HG02852 (cell line): ENCODE measurements around the gene CDC42BPG.
A peak's percentile ranks its signal among the peaks of the same experiment; 100 is the strongest.

Experiments
- ATAC-seq: cut with Tn5 transposase; IDR thresholded peaks from one replicate; pipeline ENCODE4 v1.9.1; 2021; ENCODE audit warnings: mild to moderate bottlenecking, moderate library complexity; ENCODE audit not compliant: unreplicated experiment

The CDC42BPG gene

GRCh38 chr11:64867748-64868462 is 23.5 kb upstream of the CDC42BPG start:
- ATAC-seq = no peak

GRCh38 chr11:64866173-64866491 is 21.7 kb upstream of the CDC42BPG start:
- ATAC-seq = no peak

GRCh38 chr11:64865286-64866172 is 21.1 kb upstream of the CDC42BPG start:
- no peak for ATAC-seq

- ATAC-seq = no peak
Measured at GRCh38 chr11:64864473-64865285, 20.2 kb upstream of the CDC42BPG start.

- ATAC-seq = no peak
Measured at GRCh38 chr11:64864135-64864472, 19.7 kb upstream of the CDC42BPG start.

- ATAC-seq = no peak
Measured at GRCh38 chr11:64863391-64864060, 19.1 kb upstream of the CDC42BPG start.

- ATAC-seq = no peak
Measured at GRCh38 chr11:64862987-64863390, 18.5 kb upstream of the CDC42BPG start.

GRCh38 chr11:64861227-64861975 is 16.9 kb upstream of the CDC42BPG start:
- ATAC-seq = no peak

GRCh38 chr11:64859542-64860414 is 15.3 kb upstream of the CDC42BPG start:
- ATAC-seq = peak; percentile 78

GRCh38 chr11:64858467-64859263 is 14.2 kb upstream of the CDC42BPG start:
- ATAC-seq = peak; percentile 14

- no peak for ATAC-seq
Measured at GRCh38 chr11:64857485-64857884, 13.0 kb upstream of the CDC42BPG start.

GRCh38 chr11:64856382-64857227 is 12.2 kb upstream of the CDC42BPG start:
- no peak for ATAC-seq

GRCh38 chr11:64855596-64856304 is 11.3 kb upstream of the CDC42BPG start:
- no peak for ATAC-seq

- ATAC-seq = no peak
Measured at GRCh38 chr11:64854534-64855502, 10.4 kb upstream of the CDC42BPG start.

- no peak for ATAC-seq
Measured at GRCh38 chr11:64854157-64854533, 9.7 kb upstream of the CDC42BPG start.

- no peak for ATAC-seq
Measured at GRCh38 chr11:64853709-64854108, 9.3 kb upstream of the CDC42BPG start.
